Liver (tissue), 9 donors: ENCODE measurements around the gene CYTH3. TPM values are rescaled to one million over a fixed set of nuclear protein-coding genes. Genes with fewer than 3 reads are reported as not detected.

Source experiments
- DNase-seq: peaks from one replicate; pipeline ENCODE4 v3.0.0-alpha.2; 2017; ENCODE audit warnings: low spot score
- H3K27ac ChIP-seq, 2 donors: one replicate each; pipeline ENCODE4 v1.7.0; 2013; ENCODE audit warnings: inconsistent platforms in 2 of 2, low read length in 2 of 2, control low read depth in 1 of 2, low read depth in 1 of 2, mild to moderate bottlenecking in 1 of 2
- H3K27me3 ChIP-seq, 4 donors: one replicate each; pipeline versions ENCODE4 v1.6.1 to v1.7.0; 2013; ENCODE audit warnings: low read length in 3 of 4, inconsistent platforms in 1 of 4, mild to moderate bottlenecking in 1 of 4, moderate library complexity in 1 of 4; ENCODE audit not compliant: control insufficient read depth in 4 of 4, insufficient read depth in 4 of 4
- H3K36me3 ChIP-seq, 4 donors: one replicate each; pipeline versions ENCODE4 v1.6.1 to v1.7.0; 2013; ENCODE audit warnings: low read length in 3 of 4, mild to moderate bottlenecking in 3 of 4, low read depth in 1 of 4, moderate library complexity in 1 of 4; ENCODE audit not compliant: control insufficient read depth in 4 of 4, insufficient read depth in 3 of 4
- H3K4me1 ChIP-seq, 4 donors: one replicate each; pipeline versions ENCODE4 v1.6.1 to v1.7.0; 2013; ENCODE audit warnings: low read length in 3 of 4, mild to moderate bottlenecking in 3 of 4, moderate library complexity in 1 of 4; ENCODE audit not compliant: control insufficient read depth in 4 of 4, insufficient read depth in 4 of 4
- H3K4me3 ChIP-seq, 3 donors: one replicate each; pipeline versions ENCODE4 v1.6.1 to v1.7.0; 2013; ENCODE audit warnings: low read length in 3 of 3, control low read depth in 1 of 3, low read depth in 1 of 3, mild to moderate bottlenecking in 1 of 3
- H3K9ac ChIP-seq, 2 donors: one replicate each; pipeline ENCODE4 v1.7.0; 2013; ENCODE audit warnings: low read length in 2 of 2, mild to moderate bottlenecking in 2 of 2, moderate library complexity in 2 of 2, control low read depth in 1 of 2, low read depth in 1 of 2
- H3K9me3 ChIP-seq, 4 donors: one replicate each; pipeline versions ENCODE4 v1.6.1 to v1.7.0; 2013; ENCODE audit warnings: low read length in 3 of 4; ENCODE audit not compliant: control insufficient read depth in 4 of 4
- ATF3 ChIP-seq: IDR thresholded peaks from 2 replicates; pipeline ENCODE4 v1.6.1; 2016; ENCODE audit warnings: antibody characterized with exemption
- CTCF ChIP-seq: fragments of 150-350 bp; IDR thresholded peaks from 2 replicates; pipeline ENCODE4 v1.5.1; 2017; ENCODE audit warnings: improper control_type of control experiment, low read depth, low read length; ENCODE audit not compliant: missing input control
- EGR1 ChIP-seq, 2 donors: IDR thresholded peaks; 2 replicates each; pipeline ENCODE4 v1.6.1; 2016 to 2018; ENCODE audit warnings: antibody characterized with exemption in 2 of 2, low read depth in 2 of 2
- FOXA1 ChIP-seq: IDR thresholded peaks from 2 replicates; pipeline ENCODE4 v1.6.1; 2016; ENCODE audit warnings: antibody characterized with exemption
- FOXA2 ChIP-seq: IDR thresholded peaks from 2 replicates; pipeline ENCODE4 v1.6.1; 2016; ENCODE audit warnings: antibody characterized with exemption
- GABPA ChIP-seq, 2 donors: IDR thresholded peaks in 1 of 2; conservative IDR thresholded peaks in 1 of 2; 2 replicates each; pipeline ENCODE4 v1.6.1; 2016; ENCODE audit warnings: antibody characterized with exemption in 2 of 2, mild to moderate bottlenecking in 1 of 2, moderate library complexity in 1 of 2
- HNF4A ChIP-seq, 2 donors: conservative IDR thresholded peaks; 2 replicates each; pipeline ENCODE4 v1.6.1; 2016; ENCODE audit warnings: antibody characterized with exemption in 2 of 2, mild to moderate bottlenecking in 2 of 2
- HNF4G ChIP-seq: IDR thresholded peaks from 2 replicates; pipeline ENCODE4 v1.6.1; 2016; ENCODE audit warnings: antibody characterized with exemption
- JUND ChIP-seq, 2 donors: IDR thresholded peaks; 2 replicates each; pipeline ENCODE4 v1.6.1; 2016; ENCODE audit warnings: antibody characterized with exemption in 2 of 2
- MAX ChIP-seq: IDR thresholded peaks from 2 replicates; pipeline ENCODE4 v1.6.1; 2016; ENCODE audit warnings: antibody characterized with exemption
- NR2F2 ChIP-seq: IDR thresholded peaks from 2 replicates; pipeline ENCODE4 v1.6.1; 2016; ENCODE audit warnings: antibody characterized with exemption
- RAD21 ChIP-seq, 2 donors: IDR thresholded peaks; 2 replicates each; pipeline ENCODE4 v1.6.1; 2016; ENCODE audit warnings: antibody characterized with exemption in 2 of 2, mild to moderate bottlenecking in 2 of 2
- REST ChIP-seq: IDR thresholded peaks from 2 replicates; pipeline ENCODE4 v1.6.1; 2016; ENCODE audit warnings: antibody characterized with exemption, mild to moderate bottlenecking
- RXRA ChIP-seq, 2 donors: IDR thresholded peaks; 2 replicates each; pipeline ENCODE4 v1.6.1; 2017 to 2018; ENCODE audit warnings: antibody characterized with exemption in 2 of 2, mild to moderate bottlenecking in 1 of 2
- SP1 ChIP-seq: IDR thresholded peaks from 2 replicates; pipeline ENCODE4 v1.6.1; 2018; ENCODE audit warnings: antibody characterized with exemption, mild to moderate bottlenecking
- TAF1 ChIP-seq: conservative IDR thresholded peaks from 2 replicates; pipeline ENCODE4 v1.6.1; 2016; ENCODE audit warnings: antibody characterized with exemption, mild to moderate bottlenecking
- YY1 ChIP-seq: IDR thresholded peaks from 2 replicates; pipeline ENCODE4 v1.6.1; 2016; ENCODE audit warnings: antibody characterized with exemption, mild to moderate bottlenecking
- ZBTB33 ChIP-seq: IDR thresholded peaks from 2 replicates; pipeline ENCODE4 v1.6.1; 2016; ENCODE audit warnings: antibody characterized with exemption
- WGBS: extraction: QIAGEN DNeasy Blood & Tissue Kit; methylation state at CpG from one replicate; pipeline ENCODE4 v1.1.7; 2013; 5-methylcytosine and 5-hydroxymethylcytosine counted together
- polyA plus RNA-seq, 2 donors: library from polyadenylated mRNA; stranded (reverse) in 1 of 2; unstranded in 1 of 2; fragments of 200-250 nt in 1 of 2; fragments of >200 nt in 1 of 2; fragmentation: Nextera tagmentation in 1 of 2; extraction: Ambion mirVana in 1 of 2; gene quantifications; one replicate each; pipeline versions ENCODE4 v1.2.1 to v1.2.3, GENCODE V29; 2013 to 2015
- total RNA-seq, 2 donors: library from RNA; depleted of rRNA; stranded (reverse); fragments of >200 nt; gene quantifications; one replicate each; pipeline ENCODE4 v1.2.3, GENCODE V29; 2014
- donor health status: healthy.
- donor health status: healthy.
- donor health status: healthy.
- donor health status: healthy.
- donor health status: healthy.

The CYTH3 gene
- total and polyA plus RNA-seq, 4 donors, result 1.1 to 6.3 (median 3.7) TPM

GRCh38 chr7:6208573-6209328 is 63.7 kb downstream of the CYTH3 start:
- H3K4me3 ChIP-seq, result no peak overlapping the region
- TF ChIP-seq TAF1, result no peak
- no peak for TF ChIP-seq MAX
- TF ChIP-seq RAD21 (IDR thresholded peaks at IDR 0.05), result no peak
- no peak for TF ChIP-seq FOXA1
- no peak for TF ChIP-seq EGR1 (IDR thresholded peaks at IDR 0.05; ENCODE audit: low read depth in 2 of 2)
- no peak for TF ChIP-seq JUND (IDR thresholded peaks at IDR 0.05)
- no peak for TF ChIP-seq YY1
- no peak for TF ChIP-seq HNF4A (conservative IDR thresholded peaks at IDR 0.05)
- TF ChIP-seq RXRA (IDR thresholded peaks at IDR 0.05), result no peak
- no peak for TF ChIP-seq ZBTB33
- TF ChIP-seq CTCF, result no peak
- no peak for TF ChIP-seq FOXA2
- TF ChIP-seq GABPA (IDR thresholded peaks at IDR 0.05 in 1 of 2, conservative IDR thresholded peaks at IDR 0.05 in 1 of 2), result no peak
- TF ChIP-seq SP1, result no peak
- TF ChIP-seq ATF3, result no peak
- TF ChIP-seq HNF4G, result no peak
- WGBS, result 96% methylated on average over 5 of the region's 5 CpGs
- DNase-seq, result no peak
- H3K27ac ChIP-seq, result no peak overlapping the region
- H3K4me1 ChIP-seq, result no peaks in the 10 kb centered on the region
- H3K9ac ChIP-seq, result no peak overlapping the region
- no peaks in the 10 kb centered on the region for H3K36me3 ChIP-seq
- H3K9me3 ChIP-seq, result no peaks in the 10 kb centered on the region
- H3K27me3 ChIP-seq, result no peaks in the 10 kb centered on the region

GRCh38 chr7:6205971-6206660 is 66.3 kb downstream of the CYTH3 start:
- Histone ChIP-seq H3K27ac (no peak overlapping the region), H3K4me1 (no peaks in the 10 kb centered on the region), H3K36me3 (no peaks in the 10 kb centered on the region), H3K27me3 (no peaks in the 10 kb centered on the region), H3K9me3 (no peaks in the 10 kb centered on the region), H3K9ac (no peak overlapping the region), H3K4me3 (no peak overlapping the region)
- WGBS, result 89% methylated on average over 3 of the region's 3 CpGs
- no peak for TF ChIP-seq RXRA (IDR thresholded peaks at IDR 0.05)
- no peak for TF ChIP-seq SP1
- no peak for TF ChIP-seq YY1
- no peak for TF ChIP-seq RAD21 (IDR thresholded peaks at IDR 0.05)
- no peak for TF ChIP-seq TAF1
- TF ChIP-seq GABPA (IDR thresholded peaks at IDR 0.05 in 1 of 2, conservative IDR thresholded peaks at IDR 0.05 in 1 of 2), result no peak
- no peak for TF ChIP-seq NR2F2
- TF ChIP-seq HNF4G, result no peak
- TF ChIP-seq HNF4A (conservative IDR thresholded peaks at IDR 0.05), result no peak
- no peak for TF ChIP-seq EGR1 (IDR thresholded peaks at IDR 0.05; ENCODE audit: low read depth in 2 of 2)
- no peak for TF ChIP-seq REST
- no peak for TF ChIP-seq ZBTB33
- no peak for DNase-seq
